Mesendoderm (in vitro differentiated cells): ENCODE results near the gene SF3B1.
A peak's percentile ranks its signal among the peaks of the same experiment; 100 is the strongest.

Experiments used
- DNase-seq: peaks from one replicate; pipeline ENCODE4 v3.0.0; 2013
- H2AK5ac ChIP-seq: 2 replicates; pipeline ENCODE4 v1.6.1; 2013; ENCODE audit warnings: low read length, inconsistent platforms
- H2BK120ac ChIP-seq: 2 replicates; pipeline ENCODE4 v1.6.1; 2013; ENCODE audit warnings: low read depth, mild to moderate bottlenecking, low read length, moderate library complexity, mixed read lengths
- H2BK15ac ChIP-seq: replicated peaks from 2 replicates; pipeline ENCODE4 v1.6.1; 2013; ENCODE audit warnings: low read depth, mild to moderate bottlenecking, moderate library complexity
- H2BK5ac ChIP-seq: 2 replicates; pipeline ENCODE4 v1.6.1; 2013; ENCODE audit warnings: low read length, inconsistent platforms
- H3K18ac ChIP-seq: 2 replicates; pipeline ENCODE4 v1.6.1; 2013; ENCODE audit warnings: mild to moderate bottlenecking, low read length, mixed read lengths
- H3K23ac ChIP-seq: one replicate; pipeline ENCODE4 v1.6.1; 2013; ENCODE audit warnings: low read length
- H3K27ac ChIP-seq: 2 replicates; pipeline ENCODE4 v1.5.1; 2013; ENCODE audit warnings: low read depth, mild to moderate bottlenecking, inconsistent platforms, low read length, moderate library complexity
- H3K27me3 ChIP-seq: 2 replicates; pipeline ENCODE4 v1.6.1; 2013; ENCODE audit warnings: low read length, control low read depth, mild to moderate bottlenecking, inconsistent platforms; ENCODE audit not compliant: insufficient read depth, poor library complexity
- H3K36me3 ChIP-seq: 2 replicates; pipeline ENCODE4 v1.6.1; 2013; ENCODE audit warnings: low read length, inconsistent platforms; ENCODE audit not compliant: control insufficient read depth, insufficient read depth
- H3K4ac ChIP-seq: one replicate; pipeline ENCODE4 v1.6.1; 2013; ENCODE audit warnings: low read depth, mild to moderate bottlenecking, low read length, moderate library complexity
- H3K4me1 ChIP-seq: 2 replicates; pipeline ENCODE4 v1.6.1; 2013; ENCODE audit warnings: low read depth, low read length, inconsistent platforms; ENCODE audit not compliant: control insufficient read depth
- H3K4me2 ChIP-seq: 2 replicates; pipeline ENCODE4 v1.6.1; 2013; ENCODE audit warnings: low read length
- H3K4me3 ChIP-seq: 2 replicates; pipeline ENCODE4 v1.5.1; 2013; ENCODE audit warnings: mild to moderate bottlenecking, low read length
- H3K56ac ChIP-seq: one replicate; pipeline ENCODE4 v1.6.1; 2013; ENCODE audit warnings: low read length
- H3K79me1 ChIP-seq: 2 replicates; pipeline ENCODE4 v1.6.1; 2013; ENCODE audit warnings: low read length, inconsistent platforms
- H3K79me2 ChIP-seq: 2 replicates; pipeline ENCODE4 v1.6.1; 2013; ENCODE audit warnings: mild to moderate bottlenecking, low read length; ENCODE audit not compliant: control insufficient read depth, insufficient read depth
- H3K9ac ChIP-seq: 2 replicates; pipeline ENCODE4 v1.6.1; 2013; ENCODE audit warnings: low read length, inconsistent platforms
- H4K5ac ChIP-seq: one replicate; pipeline ENCODE4 v1.6.1; 2013; ENCODE audit warnings: low read length
- H4K8ac ChIP-seq: one replicate; pipeline ENCODE4 v1.6.1; 2013; ENCODE audit warnings: low read depth, mild to moderate bottlenecking, control low read depth, low read length, moderate library complexity
- WGBS: extraction: QIAGEN DNeasy Blood & Tissue Kit; methylation state at CpG from one replicate; pipeline ENCODE4 v1.1.7; 2013; ENCODE audit warnings: low lambda C conversion rate, missing lambda C conversion rate; ENCODE audit not compliant: insufficient coverage; ENCODE audit errors: extremely low coverage; 5-methylcytosine and 5-hydroxymethylcytosine counted together

The SF3B1 gene

GRCh38 chr2:197431858-197432257, 3.0 kb downstream of the SF3B1 start:
- Histone ChIP-seq H3K56ac (no peak overlapping the region), H3K4me3 (no peak overlapping the region), H3K79me2 (peaks cover 77% of the 10 kb centered on the region), H3K9ac (peak overlapping the region; percentile 12), H3K27ac (no peak overlapping the region), H2BK120ac (no peak overlapping the region), H3K4me1 (peaks cover 3% of the 10 kb centered on the region), H2AK5ac (no peak overlapping the region), H3K4ac (no peak overlapping the region), H4K8ac (no peak overlapping the region), H3K18ac (no peak overlapping the region), H2BK15ac (no peak overlapping the region), H3K27me3 (no peaks in the 10 kb centered on the region), H3K23ac (no peak overlapping the region), H3K79me1 (no peaks in the 10 kb centered on the region), H3K4me2 (no peak overlapping the region), H3K36me3 (no peaks in the 10 kb centered on the region), H4K5ac (no peak overlapping the region), H2BK5ac (no peak overlapping the region)
- DNase-seq: no peak
- no CpG with 5 or more reads among the region's 6 CpGs for WGBS

GRCh38 chr2:197427986-197428385, 6.8 kb downstream of the SF3B1 start:
- Histone ChIP-seq H2BK5ac (no peak overlapping the region), H3K18ac (no peak overlapping the region), H3K9ac (no peak overlapping the region), H3K27me3 (no peaks in the 10 kb centered on the region), H3K4ac (no peak overlapping the region), H3K79me2 (peaks cover 98% of the 10 kb centered on the region), H2AK5ac (no peak overlapping the region), H3K27ac (no peak overlapping the region), H3K4me2 (no peak overlapping the region), H3K36me3 (no peaks in the 10 kb centered on the region), H3K23ac (no peak overlapping the region), H3K4me1 (no peaks in the 10 kb centered on the region), H4K8ac (no peak overlapping the region), H4K5ac (no peak overlapping the region), H3K56ac (no peak overlapping the region), H3K4me3 (no peak overlapping the region), H2BK15ac (no peak overlapping the region), H3K79me1 (no peaks in the 10 kb centered on the region), H2BK120ac (no peak overlapping the region)
- no peak for DNase-seq
- no CpG with 5 or more reads among the region's 3 CpGs for WGBS

- Histone ChIP-seq H3K4ac (no peak overlapping the region), H3K18ac (no peak overlapping the region), H3K9ac (no peak overlapping the region), H3K4me2 (no peak overlapping the region), H3K27ac (no peak overlapping the region), H3K56ac (no peak overlapping the region), H4K8ac (no peak overlapping the region), H2BK5ac (no peak overlapping the region), H3K4me3 (no peak overlapping the region), H2AK5ac (no peak overlapping the region), H2BK120ac (no peak overlapping the region), H3K27me3 (no peaks in the 10 kb centered on the region), H3K79me2 (peaks cover 90% of the 10 kb centered on the region), H4K5ac (no peak overlapping the region), H3K23ac (no peak overlapping the region), H3K36me3 (no peaks in the 10 kb centered on the region), H3K4me1 (no peaks in the 10 kb centered on the region), H2BK15ac (no peak overlapping the region), H3K79me1 (no peaks in the 10 kb centered on the region)
- DNase-seq: no peak
- no CpG with 5 or more reads among the region's 2 CpGs for WGBS
Observed at GRCh38 chr2:197426723-197427603, 7.9 kb downstream of the SF3B1 start.

- Histone ChIP-seq H4K5ac (no peak overlapping the region), H3K4me3 (no peak overlapping the region), H3K27me3 (no peaks in the 10 kb centered on the region), H2BK5ac (no peak overlapping the region), H3K27ac (no peak overlapping the region), H3K4me2 (no peak overlapping the region), H2AK5ac (no peak overlapping the region), H4K8ac (no peak overlapping the region), H2BK15ac (no peak overlapping the region), H3K18ac (no peak overlapping the region), H3K4me1 (no peaks in the 10 kb centered on the region), H3K4ac (no peak overlapping the region), H3K36me3 (no peaks in the 10 kb centered on the region), H2BK120ac (no peak overlapping the region), H3K23ac (no peak overlapping the region), H3K79me2 (peaks cover 80% of the 10 kb centered on the region), H3K56ac (no peak overlapping the region), H3K79me1 (no peaks in the 10 kb centered on the region), H3K9ac (no peak overlapping the region)
- WGBS: no CpG with 5 or more reads among the region's 7 CpGs
- DNase-seq: no peak
Observed at GRCh38 chr2:197425550-197425949, 9.3 kb downstream of the SF3B1 start.

- H4K5ac ChIP-seq: no peak overlapping the region
- no peak for DNase-seq
- H3K36me3 ChIP-seq: no peaks in the 10 kb centered on the region
- H3K79me2 ChIP-seq: peaks cover 58% of the 10 kb centered on the region
- H3K4me2 ChIP-seq: no peak overlapping the region
- no peak overlapping the region for H3K27ac ChIP-seq
- no peak overlapping the region for H3K9ac ChIP-seq
- no peaks in the 10 kb centered on the region for H3K27me3 ChIP-seq
- no peak overlapping the region for H2BK15ac ChIP-seq
- WGBS: no CpG with 5 or more reads among the region's 2 CpGs
- no peak overlapping the region for H4K8ac ChIP-seq
- H3K79me1 ChIP-seq: no peaks in the 10 kb centered on the region
- no peak overlapping the region for H3K4ac ChIP-seq
- H2BK120ac ChIP-seq: no peak overlapping the region
- no peak overlapping the region for H3K23ac ChIP-seq
- no peak overlapping the region for H3K4me3 ChIP-seq
- no peak overlapping the region for H2AK5ac ChIP-seq
- H2BK5ac ChIP-seq: no peak overlapping the region
- no peak overlapping the region for H3K18ac ChIP-seq
- no peak overlapping the region for H3K56ac ChIP-seq
- no peaks in the 10 kb centered on the region for H3K4me1 ChIP-seq
Observed at GRCh38 chr2:197423307-197423706, 11.5 kb downstream of the SF3B1 start.

GRCh38 chr2:197419438-197419837, 15.4 kb downstream of the SF3B1 start:
- no peak overlapping the region for H3K4ac ChIP-seq
- H3K36me3 ChIP-seq: peaks cover 5% of the 10 kb centered on the region
- no peaks in the 10 kb centered on the region for H3K27me3 ChIP-seq
- H2AK5ac ChIP-seq: no peak overlapping the region
- H3K23ac ChIP-seq: no peak overlapping the region
- no peak overlapping the region for H3K4me2 ChIP-seq
- no peak overlapping the region for H3K56ac ChIP-seq
- H3K4me3 ChIP-seq: no peak overlapping the region
- H4K5ac ChIP-seq: no peak overlapping the region
- H3K79me1 ChIP-seq: peaks cover 3% of the 10 kb centered on the region
- no peak overlapping the region for H2BK5ac ChIP-seq
- H2BK120ac ChIP-seq: no peak overlapping the region
- no peak overlapping the region for H3K9ac ChIP-seq
- no peak for DNase-seq
- no peak overlapping the region for H4K8ac ChIP-seq
- no peak overlapping the region for H2BK15ac ChIP-seq
- no peaks in the 10 kb centered on the region for H3K4me1 ChIP-seq
- H3K79me2 ChIP-seq: peaks cover 22% of the 10 kb centered on the region
- H3K18ac ChIP-seq: no peak overlapping the region
- no peak overlapping the region for H3K27ac ChIP-seq
